HTR-8/SVneo (cell line): ENCODE data around the gene SDSL.

ENCODE experiments used
- DNase-seq: peaks from one replicate; pipeline ENCODE4 v3.0.0; 2011; ENCODE audit warnings: low spot score, mixed read lengths; ENCODE audit not compliant: insufficient read length
- FAIRE-seq: peaks from 2 replicates; lab custom pipeline; 2011; peaks lifted over from hg19 to GRCh38; lab: Jason Lieb, UNC

SDSL gene

DNA sequence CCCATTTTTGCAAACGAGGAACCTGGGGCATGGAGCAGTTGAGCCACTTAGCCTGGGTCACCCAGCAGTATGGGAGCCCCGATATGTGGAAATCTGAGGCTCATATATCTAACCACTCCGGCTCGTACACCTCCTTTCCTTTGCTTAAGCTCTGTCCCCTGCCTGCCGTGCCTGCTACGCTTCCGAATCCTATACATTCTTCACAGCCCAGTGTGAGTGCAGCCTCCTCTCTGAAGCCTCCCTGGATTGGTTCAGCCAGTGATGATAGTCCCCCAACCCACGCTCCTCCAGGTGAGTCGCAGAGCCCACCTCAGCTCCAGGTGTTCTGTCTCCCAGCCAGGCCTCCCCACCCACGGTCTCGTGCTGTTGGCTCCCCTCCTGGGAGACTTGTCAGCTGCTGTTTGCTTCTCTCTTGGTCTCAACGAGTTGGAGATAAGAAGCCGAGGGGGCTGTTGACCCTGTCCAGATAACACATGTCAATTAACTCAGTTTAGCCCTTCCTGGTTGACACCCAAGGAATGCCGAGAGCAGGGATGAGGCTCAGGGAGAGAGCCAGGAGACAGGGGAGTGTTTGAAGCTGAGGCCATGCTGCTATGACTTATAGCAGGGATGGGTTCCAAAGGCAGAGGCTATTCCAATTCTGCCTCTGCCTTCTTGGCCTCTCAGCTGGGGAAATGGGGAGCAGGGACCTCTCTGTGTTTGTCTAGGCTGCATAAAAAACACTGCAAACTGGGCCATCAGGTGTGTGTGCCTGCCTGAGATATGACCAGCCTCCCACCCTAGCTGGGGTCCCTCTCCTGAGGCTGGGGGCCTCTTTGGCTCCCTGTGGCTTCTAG is 19.0 kb downstream of the SDSL start:
- FAIRE-seq (no peak), DNase-seq (no peak)

DNA sequence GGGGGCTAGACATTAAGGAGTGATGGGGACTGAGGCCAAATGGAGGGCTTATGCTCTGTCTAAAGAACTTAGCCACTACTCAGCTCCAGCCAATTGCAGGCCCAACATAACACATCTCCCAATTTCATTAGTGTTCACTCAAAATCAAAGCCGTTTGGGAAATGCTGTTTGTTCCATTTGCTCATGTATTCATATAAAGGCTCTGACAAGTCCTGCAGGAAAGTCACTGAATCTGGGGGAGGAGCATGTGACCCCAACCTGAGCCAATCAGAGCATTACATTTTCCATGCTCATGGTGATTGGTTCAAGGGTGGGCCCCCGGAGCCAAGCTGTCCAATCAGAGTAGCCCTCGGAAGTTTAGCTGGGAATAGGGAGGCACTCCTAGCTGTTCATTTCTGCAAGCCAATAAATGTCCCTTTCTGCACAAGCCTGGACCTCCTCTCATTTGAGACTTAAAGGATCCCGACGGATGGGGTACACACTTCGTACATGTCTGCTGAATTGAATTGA is 20.9 kb downstream of the SDSL start:
- DNase-seq: no peak

GRCh38 chr12:113445544-113446171 is 23.5 kb downstream of the SDSL start:
- no peak for FAIRE-seq
- DNase-seq: no peak

More for the DNA sequence above, 20.9 kb downstream of the SDSL start:
- FAIRE-seq: no peak

DNA sequence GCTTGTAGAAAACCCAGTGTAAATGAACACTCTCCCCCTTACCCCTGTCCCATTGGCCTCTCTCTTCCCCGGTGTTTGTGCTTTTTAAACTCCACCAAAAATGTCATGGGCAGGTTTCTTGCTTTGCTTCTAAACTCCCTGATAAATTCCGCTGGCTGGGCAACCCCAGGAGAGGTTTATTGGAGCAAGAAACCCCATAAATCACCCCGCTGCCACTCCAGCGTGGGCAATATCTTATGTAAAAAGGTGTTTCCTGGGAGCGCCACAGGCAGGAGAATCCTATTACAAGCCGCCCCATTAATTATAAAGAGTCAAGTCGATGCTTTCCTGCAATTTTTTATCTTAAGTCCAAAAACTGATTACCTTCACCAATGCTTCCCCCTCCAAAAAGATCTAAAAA is 26.7 kb downstream of the SDSL start:
- FAIRE-seq (no peak), DNase-seq (no peak)

- DNase-seq (no peak), FAIRE-seq (no peak)
These were observed 27.1 kb downstream of the SDSL start for GRCh38 chr12:113449299-113449698.

DNA sequence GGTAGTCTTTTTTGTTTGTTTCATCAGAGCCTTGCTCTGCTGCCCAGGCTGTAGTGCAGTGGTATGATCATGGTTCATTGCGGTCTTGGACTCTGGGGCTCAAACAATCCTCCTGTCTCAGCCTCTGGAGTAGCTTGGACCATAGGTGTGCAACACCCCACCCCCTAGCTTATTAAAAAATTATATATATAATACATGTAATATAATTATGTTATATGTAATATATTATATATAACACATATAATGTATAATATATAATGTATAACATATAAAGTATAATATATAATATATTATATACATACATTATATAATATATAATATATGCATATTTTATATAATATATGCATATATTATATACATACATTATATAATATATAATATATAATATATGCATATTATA is 27.7 kb downstream of the SDSL start:
- DNase-seq (no peak), FAIRE-seq (no peak)

DNA sequence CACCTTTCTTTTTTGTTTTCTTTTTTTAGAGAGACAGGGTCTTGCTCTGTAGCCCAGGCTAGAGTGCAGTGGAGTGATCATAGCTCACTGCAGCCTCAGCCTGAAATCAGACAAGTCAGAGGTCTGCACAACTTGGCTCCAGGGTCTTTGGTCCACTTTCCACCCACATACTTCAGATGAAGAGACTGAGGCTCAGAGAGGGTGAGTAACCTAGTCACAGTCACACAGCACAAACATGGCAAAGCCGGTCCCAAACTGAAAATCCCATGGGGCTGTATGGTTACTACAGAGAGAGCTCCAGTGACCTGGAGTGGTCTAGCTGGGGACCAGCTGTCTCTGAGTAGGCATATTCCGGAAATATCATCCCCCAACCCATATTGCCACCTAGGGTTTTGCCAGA is 30.3 kb downstream of the SDSL start:
- FAIRE-seq: no peak

GRCh38 chr12:113453330-113453729 is 31.1 kb downstream of the SDSL start:
- DNase-seq: no peak
- FAIRE-seq: no peak

More for the DNA sequence above, 30.3 kb downstream of the SDSL start:
- no peak for DNase-seq

DNA sequence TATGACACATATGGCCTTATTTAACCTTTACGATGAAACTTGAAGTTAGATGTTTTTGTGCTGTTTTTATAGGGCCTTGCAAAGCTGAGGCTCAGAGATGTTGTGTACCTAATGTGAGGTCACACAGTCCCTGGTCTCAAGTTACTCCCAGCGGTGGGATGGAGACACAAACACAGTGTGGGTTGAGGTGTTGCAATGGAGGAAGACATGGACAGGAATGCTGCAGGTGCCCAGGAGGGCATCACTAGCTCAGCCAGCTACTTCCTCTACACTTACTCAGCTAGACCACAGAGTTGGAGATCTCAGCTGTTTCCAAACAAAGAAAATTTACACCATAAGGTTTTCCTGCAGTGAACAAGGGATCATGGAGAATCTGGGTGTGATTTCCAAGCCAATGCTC is 34.0 kb downstream of the SDSL start:
- FAIRE-seq (no peak), DNase-seq (no peak)

- no peak for FAIRE-seq
- no peak for DNase-seq
These were observed 34.6 kb downstream of the SDSL start for GRCh38 chr12:113456761-113457160.

- FAIRE-seq (no peak), DNase-seq (no peak)
These were observed 35.0 kb downstream of the SDSL start for GRCh38 chr12:113457185-113457584.

DNA sequence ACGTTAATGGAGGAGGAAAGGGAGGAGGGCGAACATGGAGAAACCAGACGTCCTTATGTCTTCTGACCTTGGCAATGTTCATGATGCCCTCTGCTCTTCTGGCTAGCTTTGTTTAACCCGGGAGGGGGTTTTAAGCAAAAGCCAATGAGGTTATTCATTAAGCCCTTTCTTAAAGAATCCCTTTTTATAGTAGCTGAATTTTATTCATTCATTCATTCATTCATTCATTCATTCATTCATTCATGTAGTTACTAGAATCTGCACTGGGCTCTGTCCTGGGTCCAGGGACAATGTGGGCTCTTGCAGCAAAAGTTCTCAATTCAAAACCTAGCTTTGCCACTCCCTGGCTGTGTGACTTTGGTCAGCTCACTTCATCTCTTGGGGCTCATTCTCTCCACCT is 35.5 kb downstream of the SDSL start:
- FAIRE-seq: no peak
- DNase-seq: no peak

GRCh38 chr12:113459981-113460380 is 37.8 kb downstream of the SDSL start:
- FAIRE-seq: no peak
- no peak for DNase-seq

GRCh38 chr12:113461666-113462065 is 39.5 kb downstream of the SDSL start:
- DNase-seq (peak; percentile 57), FAIRE-seq (no peak)

DNA sequence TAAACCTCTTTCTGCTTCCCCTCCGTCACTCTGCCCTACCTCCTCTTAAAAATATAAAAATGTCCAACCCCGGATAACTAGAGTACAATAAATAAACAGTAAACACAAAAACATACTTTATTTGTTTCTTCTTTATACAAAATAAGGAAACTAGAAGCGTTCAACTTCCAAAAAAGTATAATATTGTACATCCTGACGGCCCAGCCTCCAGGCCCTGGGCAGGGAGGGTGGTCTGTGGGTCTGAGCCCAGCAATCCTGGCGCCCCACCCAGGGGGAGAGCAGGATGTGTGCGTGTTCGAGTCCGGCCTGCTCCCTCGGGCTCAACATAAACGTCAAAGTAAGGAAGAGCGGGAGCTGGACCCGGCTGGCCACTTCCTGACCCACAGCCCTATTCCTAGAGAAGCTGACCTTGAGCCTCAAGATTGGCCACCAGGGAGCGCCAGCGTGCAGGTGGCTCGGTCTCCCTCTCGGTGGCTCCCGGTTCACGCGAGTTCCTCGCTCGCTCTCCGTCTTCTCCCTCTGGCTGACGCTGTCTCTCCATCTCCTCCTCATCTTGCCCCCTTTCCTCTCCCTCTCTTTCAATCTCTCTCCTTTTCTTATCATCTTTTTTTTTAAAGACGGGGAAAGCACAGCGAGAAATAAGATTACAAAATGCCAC is 40.1 kb downstream of the SDSL start:
- peak; percentile 57 for FAIRE-seq
- DNase-seq: peak; percentile 85

GRCh38 chr12:113462998-113463745 is 41.0 kb downstream of the SDSL start:
- no peak for FAIRE-seq
- no peak for DNase-seq

DNA sequence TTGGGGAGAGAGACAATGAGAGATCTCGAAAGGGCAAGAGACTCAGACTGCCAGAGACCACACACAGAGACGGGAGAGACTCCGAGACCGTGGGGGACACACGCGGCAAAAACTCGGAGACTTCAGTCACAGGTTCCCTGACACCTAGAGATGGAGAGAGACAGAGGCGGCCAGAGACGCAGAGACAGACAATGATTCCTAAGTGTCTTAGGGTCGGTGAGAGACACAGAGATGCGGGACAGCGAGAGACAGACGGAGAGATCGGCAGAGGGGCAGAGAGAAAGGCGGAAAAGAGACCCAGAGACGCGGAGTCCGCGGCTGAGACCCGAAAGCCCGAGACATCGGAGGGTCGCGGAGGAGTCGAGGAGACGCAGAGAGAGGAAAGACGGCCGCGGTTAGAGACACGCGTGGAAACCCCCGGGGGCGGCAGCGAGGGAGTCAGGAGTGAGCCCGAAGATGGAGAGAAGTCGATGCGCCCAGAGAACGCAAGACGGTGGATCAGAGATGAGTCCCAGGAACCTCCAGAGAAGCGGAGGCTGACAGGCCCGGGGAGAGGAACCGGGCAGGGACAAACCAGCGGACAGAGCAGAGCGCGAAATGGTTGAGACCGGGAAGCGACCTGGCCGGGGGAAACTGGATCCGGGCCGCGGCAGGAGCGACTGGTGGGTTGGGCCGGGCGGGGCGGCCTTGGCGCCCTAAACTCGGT is 41.7 kb downstream of the SDSL start:
- no peak for DNase-seq
- no peak for FAIRE-seq

- FAIRE-seq: no peak
These were observed 42.2 kb downstream of the SDSL start for GRCh38 chr12:113464452-113464775.

GRCh38 chr12:113464852-113465719 is 42.9 kb downstream of the SDSL start:
- DNase-seq: no peak
- no peak for FAIRE-seq

More at GRCh38 chr12:113464452-113464775, 42.2 kb downstream of the SDSL start:
- no peak for DNase-seq
